HepG2 (cell line): ENCODE measurements around the gene CT45A10. TPM values are rescaled to one million over a fixed set of nuclear protein-coding genes. Genes with fewer than 3 reads are reported as not detected.
"Not testable (repeated sequence)": the region's sequence is repeated elsewhere in the genome, so short reads cannot be mapped to it uniquely, and the experiment has no call there.

Experiments used
- ATAC-seq: fragments of 200-7000 bp; cut with Tn5 transposase; 3 replicates; pipeline ENCODE4 v1.9.1; 2020; ENCODE audit warnings: mild to moderate bottlenecking, moderate library complexity
- BruUV-seq: library from RNA; stranded (reverse); fragments of 400-500 nt; replicated peaks from 2 replicates; lab custom pipeline; 2021; lab: Mats Ljungman, UMichigan
- CTCF ChIA-PET: fragments of 300-600 bp; formaldehyde crosslinking; extraction: SDS; loops from one replicate; lab custom pipeline; 2021; ENCODE audit warnings: low total read pairs, inconsistent platforms, low intra/inter-chr PET ratio; lab: Yijun Ruan, JAX
- POLR2A ChIA-PET: fragments of 350-600 bp; sonication (Branson Sonifier 250); formaldehyde crosslinking; loops from one replicate; lab custom pipeline; 2020; ENCODE audit warnings: antibody characterized with exemption, inconsistent platforms; lab: Yijun Ruan, JAX
- DNase-seq: peaks from one replicate; pipeline ENCODE4 v3.0.0-alpha.2; 2015; ENCODE audit warnings: low spot score
- FAIRE-seq: peaks from 3 replicates; lab custom pipeline; 2011; peaks lifted over from hg19 to GRCh38; lab: Jason Lieb, UNC
- H2AFZ ChIP-seq: one replicate; pipeline ENCODE4 v1.6.1; 2011; ENCODE audit warnings: low read length, inconsistent platforms
- H3K27ac ChIP-seq: fragments of 300-600 bp; 3 replicates; pipeline ENCODE4 v1.8.0; 2011; ENCODE audit warnings: mixed run types, mild to moderate bottlenecking, mixed read lengths, low read length, inconsistent platforms; ENCODE audit not compliant: insufficient read depth; ENCODE audit errors: extremely low read length
- H3K27me3 ChIP-seq, 2 experiments: fragments of 200-600 bp in 1 of 2; 2 replicates in 1 of 2; 3 replicates in 1 of 2; pipeline versions ENCODE4 v1.6.0 to v1.8.0; 2011; ENCODE audit warnings: low read length in 2 of 2, mild to moderate bottlenecking in 2 of 2, moderate library complexity in 2 of 2, inconsistent platforms in 1 of 2; ENCODE audit not compliant: insufficient read depth in 2 of 2, control insufficient read depth in 1 of 2
- H3K36me3 ChIP-seq, 2 experiments: fragments of 200-600 bp in 1 of 2; replicated peaks in 1 of 2; 2 replicates in 1 of 2; 3 replicates in 1 of 2; pipeline versions ENCODE4 v1.5.1 to v1.8.0; 2011; ENCODE audit warnings: low read length in 2 of 2, inconsistent platforms in 1 of 2; ENCODE audit not compliant: insufficient read depth in 2 of 2, control insufficient read depth in 1 of 2
- H3K4me1 ChIP-seq: 2 replicates; pipeline ENCODE4 v1.5.1; 2012; ENCODE audit warnings: low read length, inconsistent platforms; ENCODE audit not compliant: insufficient read depth
- H3K4me2 ChIP-seq: 2 replicates; pipeline ENCODE4 v1.6.0; 2011; ENCODE audit warnings: low read depth, low read length, inconsistent platforms
- H3K4me3 ChIP-seq, 3 experiments: fragments of 200-600 bp in 1 of 3; sonication (generic), shearing (Covaris generic) in 1 of 3; replicated peaks in 1 of 3; 2 replicates each; pipeline ENCODE4 v1.5.1; 2011 to 2016; ENCODE audit warnings: low read length in 3 of 3, inconsistent platforms in 2 of 3, low read depth in 2 of 3, mild to moderate bottlenecking in 2 of 3, control low read depth in 1 of 3, mixed read lengths in 1 of 3; ENCODE audit not compliant: insufficient read depth in 1 of 3
- H3K79me2 ChIP-seq: one replicate; pipeline ENCODE4 v1.6.1; 2011; ENCODE audit warnings: low read length, inconsistent platforms; ENCODE audit not compliant: insufficient read depth
- H3K9ac ChIP-seq: 2 replicates; pipeline ENCODE4 v1.6.0; 2011; ENCODE audit warnings: mild to moderate bottlenecking, low read depth, low read length, inconsistent platforms; ENCODE audit not compliant: insufficient read depth
- H3K9me3 ChIP-seq: 2 replicates; pipeline ENCODE4 v1.5.1; 2012; ENCODE audit warnings: mild to moderate bottlenecking, low read length
- H4K20me1 ChIP-seq: 2 replicates; pipeline ENCODE4 v1.6.0; 2011; ENCODE audit warnings: inconsistent platforms, mild to moderate bottlenecking, low read length, moderate library complexity; ENCODE audit not compliant: insufficient read depth
- STAG1 ChIP-seq: sonication (generic); formaldehyde crosslinking; IDR thresholded peaks from 2 replicates; pipeline ENCODE4 v1.4.0; 2020; ENCODE audit warnings: missing genetic modification reagents
- ZNF510 ChIP-seq: sonication (generic); formaldehyde crosslinking; IDR thresholded peaks from 2 replicates; pipeline ENCODE4 v1.4.0; 2020; ENCODE audit warnings: low read depth, mild to moderate bottlenecking, missing genetic modification reagents
- WGBS: methylation state at CpG from one replicate; pipeline ENCODE4 v1.1.6; 2017; ENCODE audit warnings: low lambda C conversion rate; 5-methylcytosine and 5-hydroxymethylcytosine counted together
- in situ Hi-C: cut with HindIII; loops from 2 replicates; pipeline ENCODE4 v1.10.0; 2017; ENCODE audit warnings: low pct_unique_long_range_greater_than_20kb; ENCODE audit not compliant: extremely low pct_ligation_motif_present
- intact Hi-C: fragments of 100-400 bp; cut with micrococcal nuclease; formaldehyde crosslinking; loops from one replicate; pipeline ENCODE4 v1.10.0; 2022; ENCODE audit not compliant: unreplicated experiment
- polyA plus RNA-seq, 8 experiments: library from polyadenylated mRNA; depleted of rRNA in 3 of 8; stranded (reverse) in 7 of 8; unstranded in 1 of 8; fragments of >200 nt; fragmentation: Illumina TruSeq in 4 of 8; extraction: Trizol in 4 of 8; gene quantifications; 2 replicates each; pipeline versions ENCODE4 v1.2.1 to v1.2.3, GENCODE V29; 2011 to 2016; ENCODE audit warnings: low read depth in 4 of 8, missing spikeins in 1 of 8, mixed read lengths in 1 of 8; ENCODE audit not compliant: insufficient read depth in 1 of 8
- total RNA-seq, 5 experiments: library from RNA; depleted of rRNA; stranded (reverse); fragments of >200 nt; fragmentation: Illumina TruSeq; extraction: Trizol; gene quantifications; 2 replicates each; pipeline ENCODE4 v1.2.3, GENCODE V29; 2016; ENCODE audit warnings: low read depth in 1 of 5
- TF ChIP-seq, protein P1 (sequence below): sonication (generic); formaldehyde crosslinking; IDR thresholded peaks from 2 replicates; pipeline ENCODE4 v1.5.0; 2020; ENCODE audit warnings: mild to moderate bottlenecking, missing genetic modification reagents, moderate library complexity
- TF ChIP-seq, protein P2 (sequence below): sonication (generic); formaldehyde crosslinking; IDR thresholded peaks from 2 replicates; pipeline ENCODE4; 2020; ENCODE audit warnings: missing genetic modification reagents, mild to moderate bottlenecking, borderline replicate concordance

Gene CT45A10
- total and polyA plus RNA-seq, 2 of the 13 experiments (the other 11 are each of a cell fraction or from before 2014, with no cell fraction given): not detected

DNA sequence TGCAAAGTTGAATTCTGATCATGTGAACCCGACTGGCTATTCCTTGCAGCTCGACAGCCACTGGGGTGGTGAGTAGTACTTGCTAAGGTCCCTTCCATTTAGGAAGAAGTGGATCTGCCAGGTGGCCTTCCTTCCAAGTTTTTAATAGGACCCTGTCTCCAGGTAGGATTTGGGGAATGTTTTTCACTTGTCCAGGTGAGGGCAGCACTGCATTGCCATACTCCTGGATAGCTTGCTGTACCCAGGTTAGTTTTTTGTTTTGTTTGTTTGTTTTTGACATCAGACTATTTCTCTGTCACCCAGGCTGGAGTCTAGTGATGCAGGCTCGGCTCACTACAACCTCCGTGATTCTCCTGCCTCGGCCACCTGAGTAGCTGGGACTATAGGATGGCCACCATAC, 30.1 kb upstream of the CT45A10 start:
- ATAC-seq (no peak), FAIRE-seq (no peak), DNase-seq (no peak)
- H4K20me1 ChIP-seq: no peaks in the 10 kb centered on the region
- no peaks in the 10 kb centered on the region for H3K9me3 ChIP-seq
- ChIA-PET CTCF (no interaction called here), POLR2A (no interaction called here)
- in situ Hi-C loops: no loop called here
- H3K27ac ChIP-seq: no peak overlapping the region
- H3K4me3 ChIP-seq: no peak overlapping the region
- intact Hi-C loops: no loop called here
- no peak overlapping the region for H3K9ac ChIP-seq
- no TSS peak for BruUV-seq
- no peak overlapping the region for H3K4me2 ChIP-seq
- H3K4me1 ChIP-seq: no peaks in the 10 kb centered on the region
- 70% methylated on average over 4 of the region's 5 CpGs for WGBS
- no peaks in the 10 kb centered on the region for H3K36me3 ChIP-seq
- H2AFZ ChIP-seq: no peak overlapping the region
- no peaks in the 10 kb centered on the region for H3K79me2 ChIP-seq
- TF ChIP-seq, protein P1, sequence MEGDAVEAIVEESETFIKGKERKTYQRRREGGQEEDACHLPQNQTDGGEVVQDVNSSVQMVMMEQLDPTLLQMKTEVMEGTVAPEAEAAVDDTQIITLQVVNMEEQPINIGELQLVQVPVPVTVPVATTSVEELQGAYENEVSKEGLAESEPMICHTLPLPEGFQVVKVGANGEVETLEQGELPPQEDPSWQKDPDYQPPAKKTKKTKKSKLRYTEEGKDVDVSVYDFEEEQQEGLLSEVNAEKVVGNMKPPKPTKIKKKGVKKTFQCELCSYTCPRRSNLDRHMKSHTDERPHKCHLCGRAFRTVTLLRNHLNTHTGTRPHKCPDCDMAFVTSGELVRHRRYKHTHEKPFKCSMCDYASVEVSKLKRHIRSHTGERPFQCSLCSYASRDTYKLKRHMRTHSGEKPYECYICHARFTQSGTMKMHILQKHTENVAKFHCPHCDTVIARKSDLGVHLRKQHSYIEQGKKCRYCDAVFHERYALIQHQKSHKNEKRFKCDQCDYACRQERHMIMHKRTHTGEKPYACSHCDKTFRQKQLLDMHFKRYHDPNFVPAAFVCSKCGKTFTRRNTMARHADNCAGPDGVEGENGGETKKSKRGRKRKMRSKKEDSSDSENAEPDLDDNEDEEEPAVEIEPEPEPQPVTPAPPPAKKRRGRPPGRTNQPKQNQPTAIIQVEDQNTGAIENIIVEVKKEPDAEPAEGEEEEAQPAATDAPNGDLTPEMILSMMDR (CRISPR knock-in tag): 0 out of 2 replicates have a peak, but pooled peaks have one; percentile 26
- TF ChIP-seq, protein P2, sequence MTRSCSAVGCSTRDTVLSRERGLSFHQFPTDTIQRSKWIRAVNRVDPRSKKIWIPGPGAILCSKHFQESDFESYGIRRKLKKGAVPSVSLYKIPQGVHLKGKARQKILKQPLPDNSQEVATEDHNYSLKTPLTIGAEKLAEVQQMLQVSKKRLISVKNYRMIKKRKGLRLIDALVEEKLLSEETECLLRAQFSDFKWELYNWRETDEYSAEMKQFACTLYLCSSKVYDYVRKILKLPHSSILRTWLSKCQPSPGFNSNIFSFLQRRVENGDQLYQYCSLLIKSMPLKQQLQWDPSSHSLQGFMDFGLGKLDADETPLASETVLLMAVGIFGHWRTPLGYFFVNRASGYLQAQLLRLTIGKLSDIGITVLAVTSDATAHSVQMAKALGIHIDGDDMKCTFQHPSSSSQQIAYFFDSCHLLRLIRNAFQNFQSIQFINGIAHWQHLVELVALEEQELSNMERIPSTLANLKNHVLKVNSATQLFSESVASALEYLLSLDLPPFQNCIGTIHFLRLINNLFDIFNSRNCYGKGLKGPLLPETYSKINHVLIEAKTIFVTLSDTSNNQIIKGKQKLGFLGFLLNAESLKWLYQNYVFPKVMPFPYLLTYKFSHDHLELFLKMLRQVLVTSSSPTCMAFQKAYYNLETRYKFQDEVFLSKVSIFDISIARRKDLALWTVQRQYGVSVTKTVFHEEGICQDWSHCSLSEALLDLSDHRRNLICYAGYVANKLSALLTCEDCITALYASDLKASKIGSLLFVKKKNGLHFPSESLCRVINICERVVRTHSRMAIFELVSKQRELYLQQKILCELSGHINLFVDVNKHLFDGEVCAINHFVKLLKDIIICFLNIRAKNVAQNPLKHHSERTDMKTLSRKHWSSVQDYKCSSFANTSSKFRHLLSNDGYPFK: no peak
- TF ChIP-seq ZNF510 (no peak), STAG1 (CRISPR knock-in tag) (0 out of 2 replicates have a peak, but pooled peaks have one; percentile 12)
- H3K27me3 ChIP-seq: no peaks in the 10 kb centered on the region

DNA sequence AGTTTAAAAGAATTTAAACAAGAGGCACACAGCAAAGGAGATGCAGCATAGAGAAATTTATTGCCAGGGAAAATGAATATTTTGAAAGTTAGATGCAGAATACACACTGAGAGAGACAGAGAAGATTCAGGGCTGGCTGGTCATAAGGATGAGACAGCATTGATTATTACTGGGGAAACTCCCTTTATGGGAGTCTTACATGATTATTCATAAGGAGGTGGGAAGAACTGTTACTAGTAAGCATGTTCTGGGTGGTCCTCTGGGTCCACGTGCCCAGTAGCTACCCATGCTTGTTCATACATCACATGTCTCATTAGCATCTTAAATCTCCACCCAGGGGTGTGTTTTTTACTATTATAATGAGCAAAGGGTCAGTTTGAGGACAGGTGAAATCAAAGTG, 27.3 kb upstream of the CT45A10 start:
- H4K20me1 ChIP-seq, H3K27ac ChIP-seq, CTCF ChIA-PET, in situ Hi-C loops, H3K9ac ChIP-seq, BruUV-seq, H3K4me2 ChIP-seq, DNase-seq, H3K4me3 ChIP-seq, H3K36me3 ChIP-seq, POLR2A ChIA-PET, intact Hi-C loops, FAIRE-seq, H2AFZ ChIP-seq, H3K9me3 ChIP-seq, H3K79me2 ChIP-seq, H3K27me3 ChIP-seq, H3K4me1 ChIP-seq, ATAC-seq: not testable (repeated sequence)
- 0% methylated on average over 1 of the region's 1 CpG for WGBS
